ENCODE measurements around the gene CSF2RB. TPM values are rescaled to one million over a fixed set of nuclear protein-coding genes. Genes with fewer than 3 reads are reported as not detected.

The CSF2RB gene
- total and polyA plus RNA-seq, 12 donors, result 0.55 to 12.4 (median 4.4) TPM

DNA sequence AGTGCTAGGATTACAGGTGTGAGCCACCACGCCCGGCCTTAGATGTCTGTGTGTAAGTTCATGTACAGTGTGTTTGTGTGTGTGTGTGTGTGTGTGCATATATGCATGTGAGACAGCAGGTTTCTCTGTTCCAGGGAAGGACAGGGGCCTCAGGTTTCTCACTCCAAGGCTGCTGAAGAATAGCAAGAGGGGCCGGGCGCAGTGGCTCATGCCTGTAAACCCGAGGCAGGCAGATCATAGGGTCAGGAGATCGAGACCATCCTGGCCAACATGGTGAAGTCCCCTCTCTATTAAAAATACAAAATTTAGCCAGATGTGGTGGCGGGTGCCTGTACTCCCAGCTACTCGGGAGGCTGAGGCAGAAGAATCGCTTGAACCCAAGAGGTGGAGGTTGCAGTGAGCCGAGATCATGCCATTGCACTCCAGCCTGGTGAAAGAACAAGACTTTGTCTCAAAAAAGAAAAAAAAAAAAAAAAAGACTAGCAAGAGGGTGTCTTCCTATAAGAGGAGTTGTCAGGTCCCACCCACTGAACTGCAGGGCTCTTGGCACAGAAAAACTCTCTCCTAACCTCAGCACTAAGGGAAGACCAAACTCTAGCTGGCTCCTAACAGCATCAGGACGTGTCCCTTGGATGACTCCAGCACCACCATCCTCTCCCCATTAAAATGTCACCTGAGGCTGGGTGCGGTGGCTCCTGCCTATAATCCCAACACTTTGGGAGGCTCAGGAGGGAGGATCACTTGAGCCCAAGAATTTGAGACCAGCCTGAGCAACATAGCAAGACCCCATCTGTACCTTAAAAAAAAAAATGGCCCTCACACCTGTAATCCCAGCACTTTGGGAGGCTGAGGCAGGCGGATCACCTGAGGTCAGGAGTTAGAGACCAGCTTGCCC, 65.8 kb downstream of the CSF2RB start:
- Histone ChIP-seq H3K4me1 (replicated peaks in 1 of 2) (peaks cover 0 to 6% of the 10 kb centered on the region in 2 donors), H3K36me3 (replicated peaks in 1 of 2) (no peaks in the 10 kb centered on the region), H3K9me3 (replicated peaks in 1 of 3) (no peaks in the 10 kb centered on the region), H3K4me3 (no peak overlapping the region), H3K27ac (no peak overlapping the region), H3K27me3 (no peaks in the 10 kb centered on the region)
- TF ChIP-seq, protein P1, sequence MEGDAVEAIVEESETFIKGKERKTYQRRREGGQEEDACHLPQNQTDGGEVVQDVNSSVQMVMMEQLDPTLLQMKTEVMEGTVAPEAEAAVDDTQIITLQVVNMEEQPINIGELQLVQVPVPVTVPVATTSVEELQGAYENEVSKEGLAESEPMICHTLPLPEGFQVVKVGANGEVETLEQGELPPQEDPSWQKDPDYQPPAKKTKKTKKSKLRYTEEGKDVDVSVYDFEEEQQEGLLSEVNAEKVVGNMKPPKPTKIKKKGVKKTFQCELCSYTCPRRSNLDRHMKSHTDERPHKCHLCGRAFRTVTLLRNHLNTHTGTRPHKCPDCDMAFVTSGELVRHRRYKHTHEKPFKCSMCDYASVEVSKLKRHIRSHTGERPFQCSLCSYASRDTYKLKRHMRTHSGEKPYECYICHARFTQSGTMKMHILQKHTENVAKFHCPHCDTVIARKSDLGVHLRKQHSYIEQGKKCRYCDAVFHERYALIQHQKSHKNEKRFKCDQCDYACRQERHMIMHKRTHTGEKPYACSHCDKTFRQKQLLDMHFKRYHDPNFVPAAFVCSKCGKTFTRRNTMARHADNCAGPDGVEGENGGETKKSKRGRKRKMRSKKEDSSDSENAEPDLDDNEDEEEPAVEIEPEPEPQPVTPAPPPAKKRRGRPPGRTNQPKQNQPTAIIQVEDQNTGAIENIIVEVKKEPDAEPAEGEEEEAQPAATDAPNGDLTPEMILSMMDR (IDR thresholded peaks at IDR 0.05), result no peak
- TF ChIP-seq POLR2A (IDR thresholded peaks at IDR 0.05), result no peak
- 75 to 84% (median 80%) methylated on average over 12 to 13 of the region's 13 CpGs for WGBS, 4 donors
- no peak for DNase-seq
- intact Hi-C loops (cut with DNase I), result loop anchor here (2.0 to 5.0 kb wide), 3 partner anchors 107 to 432 kb away; no protein-coding TSS in a partner anchor

DNA sequence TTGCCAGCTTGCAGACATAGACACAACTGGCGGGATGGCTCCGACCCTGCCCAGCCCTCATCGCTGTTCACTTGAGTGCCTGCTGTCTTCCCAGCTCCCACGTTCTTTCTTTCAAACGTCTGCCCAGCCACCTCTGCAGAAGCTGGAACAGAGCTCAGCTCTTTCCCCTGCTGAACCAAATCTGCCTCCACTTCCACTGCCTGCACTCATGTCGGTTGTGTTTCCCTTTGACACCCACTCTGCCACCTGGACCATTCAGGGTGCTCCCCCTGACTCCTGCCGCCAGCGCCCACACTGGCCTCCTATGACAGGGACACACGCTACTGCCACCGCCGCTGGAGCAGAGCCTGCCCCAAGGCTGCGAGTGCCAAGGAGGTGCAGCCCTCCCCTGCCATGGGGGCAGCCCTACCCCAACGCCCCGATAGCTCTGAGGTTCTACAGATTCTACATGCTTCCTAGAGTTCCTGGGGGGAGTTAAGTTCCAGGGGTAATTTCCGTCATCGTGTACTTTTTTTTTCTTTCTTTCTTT, 67.9 kb downstream of the CSF2RB start:
- Histone ChIP-seq H3K36me3 (replicated peaks in 1 of 2) (no peaks in the 10 kb centered on the region), H3K4me1 (replicated peaks in 1 of 2) (peaks cover 0 to 6% of the 10 kb centered on the region in 2 donors), H3K9me3 (replicated peaks in 1 of 3) (peaks cover 0 to 11% (median 6%) of the 10 kb centered on the region in 3 donors), H3K27ac (no peak overlapping the region), H3K27me3 (no peaks in the 10 kb centered on the region), H3K4me3 (no peak overlapping the region)
- no peak for TF ChIP-seq POLR2A (IDR thresholded peaks at IDR 0.05)
- TF ChIP-seq, protein P1 (IDR thresholded peaks at IDR 0.05), result no peak
- WGBS, 4 donors, result 76 to 84% (median 83%) methylated on average over 10 to 16 of the region's 16 CpGs
- no peak for DNase-seq
- intact Hi-C loops (cut with DNase I), result loop anchor here (5.0 kb wide), 2 partner anchors 104 to 199 kb away; no protein-coding TSS in a partner anchor

DNA sequence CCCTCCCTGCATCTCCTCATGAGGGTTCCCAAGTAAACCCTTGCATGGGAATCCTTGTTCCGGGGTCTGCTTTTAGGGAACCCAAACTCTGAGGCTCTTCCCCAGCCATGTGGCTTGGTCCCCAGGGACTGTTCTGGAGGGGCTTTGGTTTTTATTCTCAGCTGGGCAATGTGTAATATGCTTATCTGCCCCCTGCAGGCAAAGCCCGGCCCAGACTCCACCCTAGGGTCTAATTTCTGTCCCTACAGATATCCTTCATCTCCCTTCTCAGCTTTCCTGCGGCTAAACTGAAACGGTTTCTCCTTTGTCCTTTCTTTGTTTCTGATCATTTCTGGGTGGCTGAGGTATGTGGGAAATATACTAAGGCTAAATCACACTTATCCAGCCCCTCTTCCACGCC, 68.7 kb downstream of the CSF2RB start:
- no peak for TF ChIP-seq POLR2A (IDR thresholded peaks at IDR 0.05)
- TF ChIP-seq, protein P1 (IDR thresholded peaks at IDR 0.05), result no peak
- H3K4me1 ChIP-seq (replicated peaks in 1 of 2), result peaks cover 0 to 6% of the 10 kb centered on the region in 2 donors
- H3K9me3 ChIP-seq (replicated peaks in 1 of 3), result peaks cover 0 to 11% (median 6%) of the 10 kb centered on the region in 3 donors
- intact Hi-C loops (cut with DNase I), result loop anchor here (5.0 kb wide), 2 partner anchors 105 to 200 kb away; no protein-coding TSS in a partner anchor
- H3K4me3 ChIP-seq, result no peak overlapping the region
- no peak overlapping the region for H3K27ac ChIP-seq
- H3K27me3 ChIP-seq, result no peaks in the 10 kb centered on the region
- H3K36me3 ChIP-seq (replicated peaks in 1 of 2), result no peaks in the 10 kb centered on the region
- DNase-seq, result no peak
- WGBS, 4 donors, result 64 to 75% (median 68%) methylated on average over 5 of the region's 5 CpGs

DNA sequence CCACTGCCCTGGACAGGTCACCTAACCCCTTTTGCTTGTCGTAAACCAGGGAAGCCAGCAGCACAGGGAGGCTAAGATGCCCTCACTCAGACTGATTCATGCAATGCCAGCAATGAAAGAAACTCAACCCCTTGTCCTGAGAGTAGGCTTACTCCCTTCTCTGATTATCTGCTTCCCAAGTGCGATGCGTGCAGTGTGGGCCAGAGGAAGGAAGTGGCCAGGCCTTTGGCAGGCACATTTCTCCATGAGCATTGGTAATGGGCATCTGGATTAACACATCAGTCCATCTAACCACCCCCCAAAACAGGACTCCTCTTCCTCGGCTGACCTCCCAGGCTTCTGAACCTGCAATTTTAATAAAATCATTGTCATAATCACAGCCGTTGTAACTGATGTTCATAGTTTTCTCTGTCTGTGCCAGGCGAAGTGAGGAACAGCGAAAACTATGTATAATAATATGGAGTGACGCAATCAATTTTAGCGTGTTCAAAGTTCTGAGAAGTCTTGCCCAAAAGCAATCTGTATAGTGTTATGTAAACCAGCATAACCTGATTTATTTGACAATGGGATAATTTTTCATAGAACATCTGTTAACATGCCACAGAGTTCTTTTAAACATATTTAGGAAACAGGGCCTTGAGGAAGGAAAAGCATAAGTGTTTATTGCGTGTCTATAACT, 71.9 kb downstream of the CSF2RB start:
- Histone ChIP-seq H3K9me3 (replicated peaks in 1 of 3) (peaks cover 0 to 11% (median 6%) of the 10 kb centered on the region in 3 donors), H3K27me3 (peaks cover 5% of the 10 kb centered on the region), H3K27ac (no peak overlapping the region), H3K4me1 (replicated peaks in 1 of 2) (no peaks in the 10 kb centered on the region), H3K4me3 (no peak overlapping the region), H3K36me3 (replicated peaks in 1 of 2) (no peaks in the 10 kb centered on the region)
- intact Hi-C loops (cut with DNase I), result no loop called here
- no peak for DNase-seq
- no peak for TF ChIP-seq POLR2A (IDR thresholded peaks at IDR 0.05)
- TF ChIP-seq, protein P1 (IDR thresholded peaks at IDR 0.05), result no peak
- WGBS, 4 donors, result 79 to 84% (median 83%) methylated on average over 10 of the region's 10 CpGs
